HT1080 (cell line): ENCODE results near the gene KLC1. TPM values are rescaled to one million over a fixed set of nuclear protein-coding genes. Genes with fewer than 3 reads are reported as not detected.

Experiments
- DNase-seq: peaks from one replicate; pipeline ENCODE4 v3.0.0-alpha.2; 2015; ENCODE audit warnings: low read depth
- small RNA-seq: library from RNA; depleted of rRNA; stranded (forward); fragments of <200 nt; gene quantifications from one replicate; pipeline ENCODE3, GENCODE V24; 2014
- total RNA-seq: library from RNA; depleted of rRNA; stranded (reverse); fragments of >200 nt; shearing (Covaris generic); gene quantifications from 2 replicates; pipeline ENCODE4 v1.2.3, GENCODE V29; 2014; rRNA removed

The KLC1 gene
- total RNA-seq, 1 experiment from 2014 or later = 163 TPM

GRCh38 chr14:103748534-103748857 lies 119.5 kb downstream of the KLC1 start:
- DNase-seq = no peak

GRCh38 chr14:103749452-103749851 lies 120.4 kb downstream of the KLC1 start:
- no peak for DNase-seq

DNA sequence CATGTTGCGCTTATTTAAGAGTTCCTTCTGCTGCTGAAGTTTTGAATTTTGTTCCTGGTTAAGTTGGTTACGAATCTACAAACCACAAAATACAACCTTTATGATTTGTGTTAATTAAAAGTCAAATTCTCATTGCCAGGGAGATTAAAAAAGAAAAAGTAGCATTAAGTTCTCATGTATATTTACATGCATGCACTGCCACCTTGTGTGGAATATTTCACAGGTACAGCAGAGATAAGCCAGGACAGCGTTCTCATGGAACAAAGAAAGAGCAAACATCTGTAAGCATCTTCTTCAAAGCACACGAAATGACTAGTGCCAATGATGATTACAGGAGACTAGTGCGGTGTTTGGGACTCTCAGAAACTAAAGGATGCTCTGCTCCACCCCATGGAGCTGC lies 120.8 kb downstream of the KLC1 start:
- DNase-seq = no peak

Small RNAs within 50 kb of the gene (small RNA-seq; reads per million reads assigned to genes)
- gene RF00019 = not detected

Other genes with a start within 250 kb of the KLC1 start
- 76.6 and 77.7 TPM in 2 replicates for gene MARK3, start 243.8 kb upstream of the KLC1 start, total RNA-seq
- gene CKB, start 106.4 kb upstream of the KLC1 start, total RNA-seq = 5.9 and 6.9 TPM in 2 replicates
- 29.0 and 34.1 TPM in 2 replicates for gene TRMT61A, start 100.0 kb upstream of the KLC1 start, total RNA-seq
- gene BAG5, start 66.6 kb upstream of the KLC1 start, total RNA-seq = 19.7 and 23.8 TPM in 2 replicates
- gene COA8, start 66.3 kb upstream of the KLC1 start, total RNA-seq = 24.0 and 50.6 TPM in 2 replicates
- gene XRCC3, start 86.2 kb downstream of the KLC1 start, total RNA-seq = 70.5 and 77.9 TPM in 2 replicates
- 30.0 and 45.3 TPM in 2 replicates for gene ZFYVE21, start 86.6 kb downstream of the KLC1 start, total RNA-seq
- gene PPP1R13B, start 218.4 kb downstream of the KLC1 start, total RNA-seq = 6.6 and 12.2 TPM in 2 replicates